Transverse colon (tissue), 4 donors: ENCODE data around the gene ENPP5. TPM values are rescaled to one million over a fixed set of nuclear protein-coding genes. Genes with fewer than 3 reads are reported as not detected.

Experiments
- DNase-seq: peaks from one replicate; pipeline ENCODE4 v3.0.0-alpha.2; 2019
- H3K27ac ChIP-seq, 4 donors: fragments of 200-600 bp; sonication (generic); 2 replicates each; pipeline ENCODE4 v1.5.1; 2016 to 2018; ENCODE audit warnings: inconsistent platforms in 4 of 4
- H3K27me3 ChIP-seq: fragments of 200-600 bp; sonication (generic); 2 replicates; pipeline ENCODE4 v1.5.1; 2017; ENCODE audit warnings: inconsistent platforms
- H3K36me3 ChIP-seq, 4 donors: fragments of 200-600 bp; sonication (generic); 2 replicates each; pipeline ENCODE4 v1.5.1; 2017 to 2019; ENCODE audit warnings: inconsistent platforms in 4 of 4
- H3K4me1 ChIP-seq, 4 donors: fragments of 200-600 bp; sonication (generic); 2 replicates each; pipeline ENCODE4 v1.5.1; 2017 to 2020; ENCODE audit warnings: inconsistent platforms in 4 of 4
- H3K4me3 ChIP-seq, 4 donors: fragments of 200-600 bp; sonication (generic); 1 replicate in 1 of 4; 2 replicates in 3 of 4; pipeline versions ENCODE4 v1.5.1 to v1.6.1; 2017 to 2019; ENCODE audit warnings: inconsistent platforms in 4 of 4
- H3K9me3 ChIP-seq, 2 donors: fragments of 200-600 bp; sonication (generic); 2 replicates each; pipeline ENCODE4 v1.5.1; 2017 to 2019; ENCODE audit warnings: inconsistent platforms in 2 of 2
- CTCF ChIP-seq, 5 experiments: fragments of 200-600 bp in 3 of 5; fragments of 450-650 bp in 2 of 5; sonication (generic) in 3 of 5; IDR thresholded peaks; 1 replicate in 2 of 5; 2 replicates in 3 of 5; pipeline ENCODE4 v1.5.1; 2016 to 2017; ENCODE audit warnings: antibody characterized with exemption in 5 of 5, inconsistent platforms in 3 of 5, mild to moderate bottlenecking in 2 of 5, moderate library complexity in 1 of 5
- EP300 ChIP-seq: sonication (generic); formaldehyde crosslinking; IDR thresholded peaks from one replicate; pipeline ENCODE4 v1.6.1; 2017; ENCODE audit warnings: antibody characterized with exemption, low read depth
- POLR2A ChIP-seq: fragments of 450-650 bp; IDR thresholded peaks from one replicate; pipeline ENCODE4 v1.6.1; 2016; ENCODE audit warnings: antibody characterized with exemption, mild to moderate bottlenecking, moderate library complexity
- POLR2AphosphoS5 ChIP-seq, 3 donors: sonication (generic); formaldehyde crosslinking; IDR thresholded peaks; one replicate each; pipeline ENCODE4 v1.6.1; 2016; ENCODE audit warnings: antibody characterized with exemption in 3 of 3
- WGBS, 2 donors: methylation state at CpG; one replicate each; pipeline ENCODE4 v1.1.5; 2018; ENCODE audit warnings: low coverage in 1 of 2; 5-methylcytosine and 5-hydroxymethylcytosine counted together
- in situ Hi-C, 4 donors: fragments of 200-750 bp; cut with MboI; loops; one replicate each; pipeline versions ENCODE4 v1.15.0 to v1.15.1; 2017; ENCODE audit warnings: low sequenced_read_pairs in 3 of 4, low pct_ligation_motif_present in 1 of 4, low pct_unique_long_range_greater_than_20kb in 1 of 4
- intact Hi-C: fragments of 100-400 bp; cut with DNase I; formaldehyde crosslinking; loops from one replicate; pipeline ENCODE4 v1.15.1; 2023; ENCODE audit warnings: low total_unique reads
- total RNA-seq, 4 donors: library from RNA; depleted of rRNA; stranded (reverse); fragments of >200 nt; gene quantifications; one replicate each; pipeline ENCODE4 v1.1.0, GENCODE V29; 2016

ENPP5 gene
- total RNA-seq = 1 to 10 TPM in 2 of 4 donors, not detected in 2; 3.3 to 5.5 TPM

GRCh38 chr6:46170357-46171289, at the start of gene ENPP5:
ENPP5 (minus strand) TSS chr6:46170980; CDS start chr6:46168262, 2,718 bp downstream.
- WGBS, 2 donors = 0 to 1% methylated on average over 2 to 35 of the region's 49 CpGs

DNA sequence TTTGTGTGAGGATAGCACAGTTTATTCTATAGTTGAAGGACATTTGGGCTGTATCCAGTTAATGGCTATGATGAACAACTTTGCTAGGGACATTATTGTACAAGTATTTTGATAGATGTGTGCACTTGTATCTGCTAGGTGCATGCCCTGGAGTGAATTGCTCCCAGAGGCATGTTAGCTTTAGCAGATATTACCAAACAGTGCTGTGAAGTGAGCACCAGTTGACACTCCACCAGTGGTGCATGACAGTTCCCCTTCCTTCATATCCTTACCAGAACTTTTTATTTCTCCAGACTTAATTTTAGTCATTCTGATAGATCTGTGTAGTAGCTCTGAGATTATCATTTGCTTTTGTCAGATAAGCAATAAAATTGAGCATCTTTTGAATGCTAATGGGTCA, 48.9 kb upstream of the ENPP5 start:
- Histone ChIP-seq H3K9me3 (no peaks in the 10 kb centered on the region), H3K27ac (no peak overlapping the region), H3K4me1 (peaks cover 0 to 3% (median 0%) of the 10 kb centered on the region in 4 donors), H3K36me3 (no peaks in the 10 kb centered on the region), H3K27me3 (no peaks in the 10 kb centered on the region), H3K4me3 (no peak overlapping the region)
- DNase-seq = no peak
- intact Hi-C loops = loop anchor here (10.0 kb wide), 2 partner anchors 195 to 405 kb away; no protein-coding TSS in a partner anchor
- TF ChIP-seq EP300 (no peak), POLR2A (no peak), CTCF (IDR thresholded peaks at IDR 0.05) (no peak), POLR2AphosphoS5 (IDR thresholded peaks at IDR 0.05) (no peak)
- in situ Hi-C loops = loop anchor here (10.0 to 25.0 kb wide), 4 partner anchors 132 to 418 kb away; no protein-coding TSS in a partner anchor

More at GRCh38 chr6:46170357-46171289, at the start of gene ENPP5:
- Histone ChIP-seq H3K4me3 (peak within 1 kb of the TSS; percentile 39 to 79 (median 61)), H3K4me1 (peaks cover 0 to 14% (median 6%) of the 10 kb centered on the region in 4 donors), H3K27me3 (peaks cover 5% of the 10 kb centered on the region), H3K27ac (peak within 1 kb of the TSS in 3 of 4 donors; percentile 56 to 63 (median 62)), H3K36me3 (no peaks in the 10 kb centered on the region), H3K9me3 (no peaks in the 10 kb centered on the region)
- intact Hi-C loops = no loop called here
- in situ Hi-C loops = no loop called here
- peak; percentile 91 for DNase-seq
- TF ChIP-seq EP300 (no peak), CTCF (IDR thresholded peaks at IDR 0.05) (no peak), POLR2A (peak; percentile 54), POLR2AphosphoS5 (IDR thresholded peaks at IDR 0.05) (peak in 1 of 3 donors; percentile 55)

GRCh38 chr6:46218457-46218856, 47.7 kb upstream of the ENPP5 start:
- no peak for TF ChIP-seq CTCF (IDR thresholded peaks at IDR 0.05)
- TF ChIP-seq POLR2AphosphoS5 (IDR thresholded peaks at IDR 0.05) = no peak
- no peak for TF ChIP-seq EP300
- no peak for TF ChIP-seq POLR2A
- Histone ChIP-seq H3K27ac (peak overlapping the region in 1 of 4 donors; percentile 5), H3K4me1 (peaks cover 0 to 3% (median 0%) of the 10 kb centered on the region in 4 donors), H3K27me3 (no peaks in the 10 kb centered on the region), H3K36me3 (no peaks in the 10 kb centered on the region), H3K9me3 (no peaks in the 10 kb centered on the region), H3K4me3 (no peak overlapping the region)
- 88 to 92% methylated on average over 2 of the region's 2 CpGs for WGBS, 2 donors
- no peak for DNase-seq
- in situ Hi-C loops = loop anchor here in 3 of 4 donors (25.0 kb wide), 3 partner anchors 131 to 419 kb away; no protein-coding TSS in a partner anchor
- intact Hi-C loops = loop anchor here (10.0 kb wide), 1 partner anchor 196 kb away; no protein-coding TSS in a partner anchor

DNA sequence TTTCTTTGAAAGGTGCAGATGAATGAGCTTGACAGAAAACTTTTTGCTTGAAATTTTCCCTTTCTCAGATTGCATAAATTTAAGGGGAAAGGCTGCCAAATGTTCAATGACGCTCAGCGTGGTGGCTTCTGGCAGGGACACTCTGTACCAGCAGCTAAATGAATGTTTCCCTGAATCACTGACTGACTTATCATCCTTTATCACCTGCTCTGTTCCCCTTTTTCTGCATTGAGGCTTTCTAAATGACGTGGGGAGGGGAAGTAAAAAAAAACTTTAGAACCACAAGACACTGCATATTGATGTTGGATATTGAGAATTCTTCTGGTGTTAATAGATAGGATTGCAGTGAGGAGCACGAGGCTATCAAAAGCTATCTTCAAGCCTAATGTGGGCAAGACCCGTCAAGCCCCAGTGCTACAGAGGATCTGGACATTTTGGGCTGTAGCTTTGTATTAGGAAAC, 46.9 kb upstream of the ENPP5 start:
- 61 to 91% methylated on average over 5 of the region's 5 CpGs for WGBS, 2 donors
- in situ Hi-C loops (loop anchor here in 3 of 4 donors (25.0 kb wide), 3 partner anchors 130 to 420 kb away; no protein-coding TSS in a partner anchor), intact Hi-C loops (loop anchor here (10.0 kb wide), 1 partner anchor 197 kb away; no protein-coding TSS in a partner anchor)
- Histone ChIP-seq H3K9me3 (no peaks in the 10 kb centered on the region), H3K27ac (no peak overlapping the region), H3K4me1 (peaks cover 0 to 3% (median 0%) of the 10 kb centered on the region in 4 donors), H3K36me3 (no peaks in the 10 kb centered on the region), H3K27me3 (no peaks in the 10 kb centered on the region), H3K4me3 (no peak overlapping the region)
- DNase-seq = no peak
- TF ChIP-seq POLR2A (no peak), CTCF (IDR thresholded peaks at IDR 0.05) (no peak), POLR2AphosphoS5 (IDR thresholded peaks at IDR 0.05) (peak in 1 of 3 donors; percentile 20), EP300 (peak; percentile 55)
